Hepatocyte (in vitro differentiated cells): Measurements from ENCODE around the gene DET1. TPM values are rescaled to one million over a fixed set of nuclear protein-coding genes. Genes with fewer than 3 reads are reported as not detected.
"Not testable (repeated sequence)": the region's sequence is repeated elsewhere in the genome, so short reads cannot be mapped to it uniquely, and the experiment has no call there.

Experiments used
- DNase-seq: peaks from one replicate; pipeline ENCODE4 v3.0.0-alpha.2; 2016; ENCODE audit warnings: low spot score
- H2AFZ ChIP-seq: fragments of 200-600 bp; sonication (generic); 2 replicates; pipeline ENCODE4 v1.6.0; 2016; ENCODE audit warnings: antibody characterized with exemption, mild to moderate bottlenecking
- H3K27ac ChIP-seq: fragments of 200-600 bp; sonication (generic); 2 replicates; pipeline ENCODE4 v1.5.1; 2016; ENCODE audit warnings: mild to moderate bottlenecking
- H3K27me3 ChIP-seq: fragments of 200-600 bp; sonication (generic); 2 replicates; pipeline ENCODE4 v1.6.1; 2016
- H3K36me3 ChIP-seq: fragments of 200-600 bp; sonication (generic); replicated peaks from 2 replicates; pipeline ENCODE4 v1.5.1; 2016; ENCODE audit warnings: low read depth; ENCODE audit not compliant: insufficient read depth
- H3K4me1 ChIP-seq: fragments of 200-600 bp; sonication (generic); 2 replicates; pipeline ENCODE4 v1.5.1; 2016; ENCODE audit warnings: mild to moderate bottlenecking, moderate library complexity; ENCODE audit not compliant: insufficient read depth
- H3K4me2 ChIP-seq: fragments of 200-600 bp; sonication (generic); 2 replicates; pipeline ENCODE4 v1.6.0; 2016
- H3K4me3 ChIP-seq: fragments of 200-600 bp; sonication (generic); 2 replicates; pipeline ENCODE4 v1.5.1; 2016; ENCODE audit warnings: mild to moderate bottlenecking
- H3K79me2 ChIP-seq: fragments of 200-600 bp; sonication (generic); 2 replicates; pipeline ENCODE4 v1.6.0; 2017; ENCODE audit warnings: mild to moderate bottlenecking
- H3K9me2 ChIP-seq: fragments of 200-600 bp; sonication (generic); replicated peaks from 2 replicates; pipeline ENCODE4 v1.6.0; 2017; ENCODE audit warnings: mild to moderate bottlenecking; ENCODE audit not compliant: insufficient read depth
- H3K9me3 ChIP-seq: fragments of 200-600 bp; sonication (generic); 2 replicates; pipeline ENCODE4 v1.5.1; 2016; ENCODE audit warnings: low read depth, mild to moderate bottlenecking
- H4K20me1 ChIP-seq: fragments of 200-600 bp; sonication (generic); 2 replicates; pipeline ENCODE4 v1.6.0; 2016; ENCODE audit warnings: mild to moderate bottlenecking; ENCODE audit not compliant: insufficient read depth, poor library complexity, severe bottlenecking
- CTCF ChIP-seq: fragments of 200-600 bp; sonication (generic); IDR thresholded peaks from 2 replicates; pipeline ENCODE4 v1.5.1; 2016; ENCODE audit warnings: antibody characterized with exemption, mild to moderate bottlenecking; ENCODE audit not compliant: poor library complexity
- EZH2 ChIP-seq: fragments of 200-600 bp; sonication (generic); IDR thresholded peaks from 2 replicates; pipeline ENCODE4 v1.6.1; 2016; ENCODE audit warnings: antibody characterized with exemption, mild to moderate bottlenecking, borderline replicate concordance
- EZH2phosphoT487 ChIP-seq: fragments of 200-600 bp; sonication (generic); IDR thresholded peaks from one replicate; pipeline ENCODE4 v1.6.1; 2018; ENCODE audit warnings: antibody characterized with exemption, mild to moderate bottlenecking, low read depth, moderate library complexity; ENCODE audit not compliant: unreplicated experiment, severe bottlenecking
- WGBS: methylation state at CpG from one replicate; pipeline ENCODE4 v1.1.6; 2016; ENCODE audit warnings: low lambda C conversion rate; ENCODE audit errors: missing lambda C conversion rate; 5-methylcytosine and 5-hydroxymethylcytosine counted together
- polyA plus RNA-seq: library from polyadenylated mRNA; unstranded; fragments of >200 nt; fragmentation: Nextera tagmentation; extraction: Ambion mirVana; gene quantifications from 2 replicates; pipeline ENCODE4 v1.2.1, GENCODE V29; 2016
- total RNA-seq: library from RNA; depleted of rRNA; stranded (reverse); fragments of >200 nt; gene quantifications from 2 replicates; pipeline ENCODE4 v1.2.3, GENCODE V29; 2014

The DET1 gene
- total and polyA plus RNA-seq, 2 experiments from 2014 or later = 4.0 to 7.2 TPM

GRCh38 chr15:88568589-88568988 is 22.1 kb upstream of the DET1 start:
- Histone ChIP-seq H2AFZ (no peak overlapping the region), H3K9me2 (no peaks in the 10 kb centered on the region), H3K4me3 (no peak overlapping the region), H3K4me2 (no peak overlapping the region), H3K9me3 (no peaks in the 10 kb centered on the region), H3K27me3 (no peaks in the 10 kb centered on the region), H4K20me1 (no peaks in the 10 kb centered on the region), H3K4me1 (peaks cover 11% of the 10 kb centered on the region), H3K36me3 (no peaks in the 10 kb centered on the region), H3K27ac (no peak overlapping the region), H3K79me2 (no peaks in the 10 kb centered on the region)
- no peak for DNase-seq
- TF ChIP-seq CTCF = no peak
- TF ChIP-seq EZH2phosphoT487 = no peak
- 76% methylated on average over 6 of the region's 6 CpGs for WGBS

DNA sequence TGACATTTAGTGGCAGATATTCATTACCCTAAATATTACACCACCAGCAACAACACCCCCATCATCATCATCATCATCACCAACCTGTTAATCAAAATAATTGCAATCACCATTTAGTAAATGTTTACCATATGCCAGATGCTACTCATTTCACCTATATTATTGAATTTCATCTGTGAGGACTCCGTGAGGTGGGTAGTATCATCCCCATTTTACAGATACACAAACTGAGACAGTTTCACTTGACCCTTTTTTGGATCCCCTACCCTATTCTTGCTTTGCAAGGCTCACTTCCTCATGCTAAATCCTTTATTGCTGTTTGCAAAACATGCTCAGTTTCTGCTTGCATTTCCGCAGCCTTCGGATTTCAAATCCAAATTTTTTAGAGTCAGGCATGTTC is 18.3 kb upstream of the DET1 start:
- no peak for TF ChIP-seq CTCF
- no peak for TF ChIP-seq EZH2
- TF ChIP-seq EZH2phosphoT487 = no peak
- 93% methylated on average over 3 of the region's 3 CpGs for WGBS
- no peaks in the 10 kb centered on the region for H3K9me2 ChIP-seq

GRCh38 chr15:88563638-88564037 is 17.2 kb upstream of the DET1 start:
- no peaks in the 10 kb centered on the region for H3K9me2 ChIP-seq
- H3K27me3 ChIP-seq = no peaks in the 10 kb centered on the region
- H3K4me2 ChIP-seq = no peak overlapping the region
- TF ChIP-seq CTCF (no peak), EZH2phosphoT487 (no peak), EZH2 (no peak)
- no peaks in the 10 kb centered on the region for H3K79me2 ChIP-seq
- peak overlapping the region; percentile 66 for H3K27ac ChIP-seq
- H3K4me1 ChIP-seq = no peaks in the 10 kb centered on the region
- DNase-seq = peak; percentile 75
- no peak overlapping the region for H2AFZ ChIP-seq
- H3K36me3 ChIP-seq = no peaks in the 10 kb centered on the region
- H3K9me3 ChIP-seq = no peaks in the 10 kb centered on the region
- H4K20me1 ChIP-seq = no peaks in the 10 kb centered on the region
- 45% methylated on average over 5 of the region's 5 CpGs for WGBS
- H3K4me3 ChIP-seq = no peak overlapping the region

More for the DNA sequence above, 18.3 kb upstream of the DET1 start:
- no peaks in the 10 kb centered on the region for H3K79me2 ChIP-seq
- H3K27ac ChIP-seq = no peak overlapping the region
- no peak overlapping the region for H3K4me3 ChIP-seq
- H2AFZ ChIP-seq = no peak overlapping the region
- H3K4me2 ChIP-seq = no peak overlapping the region
- DNase-seq = no peak
- H3K36me3 ChIP-seq = no peaks in the 10 kb centered on the region
- no peaks in the 10 kb centered on the region for H3K9me3 ChIP-seq
- H4K20me1 ChIP-seq = no peaks in the 10 kb centered on the region
- H3K27me3 ChIP-seq = no peaks in the 10 kb centered on the region
- no peaks in the 10 kb centered on the region for H3K4me1 ChIP-seq

- WGBS = 87% methylated on average over 9 of the region's 9 CpGs
- not testable (repeated sequence) for DNase-seq, H3K27ac ChIP-seq, H3K79me2 ChIP-seq, H3K4me1 ChIP-seq, H3K27me3 ChIP-seq, H3K9me2 ChIP-seq, H3K4me3 ChIP-seq, H4K20me1 ChIP-seq, H3K9me3 ChIP-seq, H3K4me2 ChIP-seq, H2AFZ ChIP-seq, H3K36me3 ChIP-seq
Measured at GRCh38 chr15:88559565-88559964, 13.1 kb upstream of the DET1 start.

GRCh38 chr15:88558026-88558425 is 11.5 kb upstream of the DET1 start:
- 74% methylated on average over 1 of the region's 1 CpG for WGBS
- H3K4me3 ChIP-seq, H4K20me1 ChIP-seq, H3K27me3 ChIP-seq, H3K9me2 ChIP-seq, DNase-seq, H2AFZ ChIP-seq, H3K27ac ChIP-seq, H3K36me3 ChIP-seq, H3K4me2 ChIP-seq, H3K9me3 ChIP-seq, H3K79me2 ChIP-seq, H3K4me1 ChIP-seq: not testable (repeated sequence)

- WGBS = 43% methylated on average over 1 of the region's 1 CpG
Measured at GRCh38 chr15:88548009-88548408, 1.5 kb upstream of the DET1 start.

More at GRCh38 chr15:88548009-88548408, 1.5 kb upstream of the DET1 start:
- H4K20me1 ChIP-seq, H3K4me3 ChIP-seq, H3K36me3 ChIP-seq, H3K9me2 ChIP-seq, H3K27ac ChIP-seq, H3K27me3 ChIP-seq, H3K9me3 ChIP-seq, H3K4me2 ChIP-seq, DNase-seq, H2AFZ ChIP-seq: not testable (repeated sequence)
- H3K79me2 ChIP-seq = peaks cover 11% of the 10 kb centered on the region
- peaks cover 15% of the 10 kb centered on the region for H3K4me1 ChIP-seq
